Ishikawa (cell line): ENCODE measurements around the gene FSTL4.

Experiments
- CEBPB ChIP-seq: IDR thresholded peaks from 2 replicates; pipeline ENCODE4 v1.6.1; 2012
- CREB1 ChIP-seq: IDR thresholded peaks from 2 replicates; pipeline ENCODE4 v1.6.1; 2012; ENCODE audit warnings: low read depth
- EGR1 ChIP-seq: IDR thresholded peaks from 2 replicates; pipeline ENCODE4 v1.6.1; 2012
- EP300 ChIP-seq: IDR thresholded peaks from 2 replicates; pipeline ENCODE4 v1.6.1; 2012; ENCODE audit warnings: borderline replicate concordance
- FOXM1 ChIP-seq: IDR thresholded peaks from 2 replicates; pipeline ENCODE4 v1.6.1; 2012; ENCODE audit warnings: low read depth, borderline replicate concordance
- NFIC ChIP-seq: IDR thresholded peaks from 2 replicates; pipeline ENCODE4 v1.6.1; 2012
- RAD21 ChIP-seq: IDR thresholded peaks from 2 replicates; pipeline ENCODE4 v1.6.1; 2012; ENCODE audit warnings: low read depth
- REST ChIP-seq: IDR thresholded peaks from 2 replicates; pipeline ENCODE4 v1.6.1; 2012; ENCODE audit warnings: low read depth, mild to moderate bottlenecking
- TAF1 ChIP-seq: IDR thresholded peaks from 2 replicates; pipeline ENCODE4 v1.6.1; 2012; ENCODE audit warnings: low read depth, mild to moderate bottlenecking
- TCF12 ChIP-seq: IDR thresholded peaks from 2 replicates; pipeline ENCODE4 v1.6.1; 2012; ENCODE audit warnings: low read depth
- TEAD4 ChIP-seq: IDR thresholded peaks from 2 replicates; pipeline ENCODE4 v1.6.1; 2012
- USF1 ChIP-seq: IDR thresholded peaks from 2 replicates; pipeline ENCODE4 v1.6.1; 2012
- YY1 ChIP-seq: IDR thresholded peaks from 2 replicates; pipeline ENCODE4 v1.6.1; 2012; ENCODE audit warnings: low read depth
- ZBTB7A ChIP-seq: IDR thresholded peaks from 2 replicates; pipeline ENCODE4 v1.6.1; 2012; ENCODE audit warnings: low read depth
- TF ChIP-seq, protein P1 (sequence below): IDR thresholded peaks from 2 replicates; pipeline ENCODE4 v1.6.1; 2012

FSTL4 gene

DNA sequence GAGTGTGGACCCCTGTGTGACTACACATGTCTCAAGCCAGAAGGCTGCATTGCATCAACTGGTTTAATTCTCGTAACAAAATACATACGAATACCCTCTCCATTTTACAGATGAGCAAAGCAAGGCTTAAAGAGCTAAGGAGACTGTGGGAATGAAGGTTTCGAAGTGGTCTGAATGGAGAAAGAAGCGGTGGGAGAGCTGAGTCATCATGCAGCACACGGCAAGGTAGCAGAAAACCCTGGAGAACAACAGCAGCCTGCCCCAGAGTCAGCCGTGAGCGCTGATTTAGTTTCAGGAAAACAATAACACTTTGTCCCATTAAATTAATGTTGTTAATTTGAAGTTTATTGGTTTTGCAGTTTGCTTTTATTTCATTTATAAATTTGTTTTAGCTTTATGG, 336.7 kb downstream of the FSTL4 start:
- TF ChIP-seq FOXM1 (no peak), EP300 (no peak), REST (no peak), TEAD4 (no peak), CREB1 (no peak), RAD21 (no peak), ZBTB7A (no peak)

DNA sequence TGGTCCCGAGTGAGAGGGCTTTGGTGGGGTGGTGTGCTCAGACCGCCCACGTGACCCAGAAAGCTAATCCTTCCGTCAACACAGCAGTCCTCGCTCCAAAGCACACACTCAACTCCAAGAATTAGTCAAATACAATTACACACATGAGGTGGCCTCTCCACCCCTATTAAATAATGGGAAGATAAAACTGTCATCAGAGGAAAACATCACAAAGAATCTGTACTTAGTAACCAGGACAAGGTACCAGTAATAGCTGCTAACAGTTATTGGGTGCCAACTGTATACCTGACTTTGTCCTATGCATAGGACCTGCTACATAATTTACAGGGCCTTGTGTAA, 337.8 kb downstream of the FSTL4 start:
- TF ChIP-seq USF1 (peak; percentile 77), ZBTB7A (no peak)

GRCh38 chr5:133273661-133274596, 338.4 kb downstream of the FSTL4 start:
- no peak for TF ChIP-seq YY1
- no peak for TF ChIP-seq EGR1
- TF ChIP-seq CEBPB: no peak
- TF ChIP-seq TEAD4: no peak
- no peak for TF ChIP-seq RAD21
- TF ChIP-seq, protein P1, sequence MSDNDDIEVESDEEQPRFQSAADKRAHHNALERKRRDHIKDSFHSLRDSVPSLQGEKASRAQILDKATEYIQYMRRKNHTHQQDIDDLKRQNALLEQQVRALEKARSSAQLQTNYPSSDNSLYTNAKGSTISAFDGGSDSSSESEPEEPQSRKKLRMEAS: no peak
- no peak for TF ChIP-seq TCF12
- no peak for TF ChIP-seq CREB1
- TF ChIP-seq EP300: no peak
- no peak for TF ChIP-seq USF1
- no peak for TF ChIP-seq REST
- no peak for TF ChIP-seq FOXM1
- no peak for TF ChIP-seq NFIC
- TF ChIP-seq TAF1: no peak
- no peak for TF ChIP-seq ZBTB7A

DNA sequence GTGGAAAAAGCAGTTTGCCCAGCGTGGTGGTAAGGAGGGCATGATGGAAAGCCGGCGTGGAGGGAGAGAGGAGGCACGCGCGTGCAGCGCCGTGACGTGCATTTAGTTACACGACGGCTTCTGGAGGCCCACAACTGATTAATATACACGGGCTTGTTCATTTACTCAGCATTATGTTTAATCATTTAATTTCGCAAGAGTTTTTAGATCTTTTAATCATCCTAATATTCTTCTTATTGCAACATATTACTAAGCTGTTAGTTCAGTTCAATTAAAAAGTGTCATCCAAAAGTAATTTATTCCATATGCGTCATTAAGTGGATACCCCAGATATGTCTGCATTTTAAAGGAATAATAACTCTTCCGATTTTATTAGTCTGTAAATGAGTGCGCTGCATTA, 340.0 kb downstream of the FSTL4 start:
- TF ChIP-seq TAF1 (no peak), YY1 (no peak), FOXM1 (no peak), NFIC (no peak), REST (no peak), EP300 (no peak), USF1 (no peak), RAD21 (no peak), CREB1 (no peak), CEBPB (no peak), TCF12 (no peak), TEAD4 (no peak)
- TF ChIP-seq, protein P1: no peak
